ENCODE data around the gene FOXE3. TPM values are rescaled to one million over a fixed set of nuclear protein-coding genes. Genes with fewer than 3 reads are reported as not detected.

Gene FOXE3
- polyA plus RNA-seq, 4 donors = 0.12 to 1.1 (median 0.14) TPM

GRCh38 chr1:47433477-47434050, 17.5 kb downstream of the FOXE3 start:
- no peak for DNase-seq (ENCODE audit: low read depth in 4 of 4, low spot score in 3 of 4)

GRCh38 chr1:47434051-47434842, 18.2 kb downstream of the FOXE3 start:
- DNase-seq (ENCODE audit: low read depth in 4 of 4, low spot score in 3 of 4) = no peak

DNA sequence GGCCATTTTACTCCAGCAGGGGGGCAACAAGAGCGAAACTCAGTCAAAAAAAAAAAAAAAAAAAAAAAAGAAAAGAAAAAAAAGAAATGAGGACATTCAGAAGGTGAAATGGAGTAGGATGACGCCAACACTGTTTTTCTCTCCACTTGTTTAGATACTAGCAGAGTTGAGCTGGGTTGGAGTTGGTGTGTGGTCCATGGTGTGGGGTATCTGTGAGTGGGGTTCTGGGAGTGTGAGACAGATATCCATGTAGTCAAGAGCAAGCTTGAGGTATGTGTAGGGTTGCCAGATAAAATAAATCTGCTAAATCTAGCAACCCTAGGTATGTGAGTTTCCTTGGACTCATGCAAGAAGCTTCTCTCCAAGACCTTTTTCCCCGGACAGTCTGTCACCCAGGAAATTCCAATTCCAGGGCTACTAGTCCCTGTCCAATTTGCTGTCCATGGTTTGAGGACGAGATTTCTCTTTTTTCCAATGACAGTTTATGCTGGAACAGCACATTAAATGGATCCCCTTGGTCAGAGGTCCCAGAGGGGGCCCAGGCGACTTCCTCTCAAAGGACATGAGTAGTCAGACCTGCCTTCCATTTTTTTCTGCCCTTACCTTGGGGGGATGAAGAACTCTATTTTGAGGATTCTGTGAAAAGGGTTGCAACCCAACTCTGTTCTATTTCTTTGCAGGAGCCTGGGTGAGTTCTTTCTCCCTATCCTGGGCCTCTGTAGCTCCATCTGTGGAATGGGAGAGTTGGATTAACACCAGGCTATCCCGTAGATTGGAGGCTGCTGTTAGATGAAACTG, 19.6 kb downstream of the FOXE3 start:
- no peak for DNase-seq (ENCODE audit: low read depth in 4 of 4, low spot score in 3 of 4)

DNA sequence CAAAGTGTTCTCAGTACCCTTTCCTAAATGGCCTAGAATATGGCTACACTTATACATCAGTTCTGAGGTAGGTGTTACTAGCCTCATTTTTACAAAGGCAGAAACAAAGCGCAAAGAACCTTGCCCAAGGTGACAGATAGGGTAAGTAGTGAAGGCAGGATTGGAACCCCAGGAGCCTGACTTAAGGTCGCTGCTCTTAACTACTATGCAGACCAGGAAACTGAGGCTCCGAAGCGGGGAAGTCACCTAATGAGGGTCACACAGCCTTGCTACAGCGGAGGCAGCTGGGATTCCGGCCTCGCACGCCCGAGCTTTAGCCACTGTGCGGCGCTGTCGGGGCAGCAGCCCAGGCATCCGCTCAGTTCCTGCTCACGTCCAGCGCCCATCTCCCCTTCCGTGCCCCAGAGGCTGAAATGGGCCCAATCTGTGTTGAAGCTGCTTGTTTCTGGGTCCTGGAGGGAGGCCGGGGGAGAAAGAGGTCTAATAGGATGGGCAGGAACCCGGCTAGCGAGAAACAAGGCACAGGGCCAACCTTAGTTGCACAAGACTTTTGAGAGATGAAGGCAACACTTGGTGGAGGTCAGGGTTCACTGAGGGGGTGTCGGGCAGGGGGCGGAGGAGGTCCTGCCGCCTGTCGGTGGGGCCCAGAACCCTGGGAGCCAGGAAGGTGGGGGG, 20.4 kb downstream of the FOXE3 start:
- no peak for DNase-seq (ENCODE audit: low read depth in 4 of 4, low spot score in 3 of 4)

DNA sequence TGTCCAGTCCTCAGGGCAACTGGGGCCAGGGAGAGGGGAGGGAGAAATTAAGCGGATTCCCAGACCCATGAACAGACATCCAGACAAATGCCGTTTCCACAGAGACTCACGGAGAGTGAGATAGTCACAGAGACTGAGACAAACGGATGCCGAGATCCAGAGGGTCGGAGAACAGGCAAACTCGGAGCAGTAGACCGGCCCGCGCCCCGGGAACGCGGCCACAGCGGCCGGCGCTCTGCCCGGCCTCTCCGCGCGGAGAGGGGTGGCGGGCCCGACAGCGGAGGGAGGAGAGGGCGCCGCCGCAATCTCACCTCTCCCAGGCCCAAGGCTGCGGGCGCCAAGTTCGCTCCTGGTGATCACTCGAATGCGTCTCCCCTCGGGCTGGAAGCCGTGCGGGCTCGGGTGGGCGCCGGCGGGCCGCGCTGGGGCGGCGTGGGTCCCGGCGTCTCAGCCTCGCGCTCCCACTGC, 20.9 kb downstream of the FOXE3 start:
- no peak for DNase-seq (ENCODE audit: low read depth in 4 of 4, low spot score in 3 of 4)

DNA sequence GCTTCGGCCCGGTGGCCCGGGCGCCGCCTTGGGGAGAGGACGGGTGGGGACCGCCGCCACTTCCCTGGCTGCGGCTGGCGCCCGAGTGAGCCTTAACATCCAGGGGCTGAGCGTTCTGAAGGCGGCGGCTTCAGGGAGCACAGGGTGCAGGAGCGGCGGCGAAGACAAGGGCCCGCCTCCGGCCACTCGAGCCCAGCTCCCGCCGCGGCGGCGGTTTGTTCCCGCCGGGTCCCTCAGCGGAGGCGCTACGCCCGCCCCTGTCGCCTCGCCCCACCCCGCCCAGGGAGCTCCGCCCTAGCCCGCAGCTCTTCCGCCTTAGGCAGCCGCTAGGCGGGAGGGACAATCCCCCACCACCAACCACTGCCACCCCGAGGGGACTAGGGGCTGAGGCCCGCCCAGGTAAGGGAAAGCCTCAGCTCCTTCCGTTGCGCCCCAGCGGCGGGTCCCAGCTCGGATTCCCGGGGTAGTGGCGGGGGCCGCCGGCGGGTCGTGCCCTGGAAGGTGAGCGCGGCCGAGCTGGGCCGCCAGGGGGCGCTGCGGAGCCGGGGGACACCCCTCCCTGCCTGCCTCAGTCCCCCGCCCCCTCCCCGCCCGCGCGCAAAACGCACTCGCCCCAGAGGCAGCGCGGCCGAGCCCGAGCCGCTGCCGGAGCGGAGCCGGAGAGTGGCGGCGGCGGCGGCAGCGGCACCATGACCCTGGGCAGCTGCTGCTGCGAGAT, 21.5 kb downstream of the FOXE3 start, which contains the start of gene FOXD2:
TSS of gene FOXD2 (plus strand) at position 598 of the 718 bp plus-strand sequence. CDS start at position 690, 92 bp downstream.
- DNase-seq (ENCODE audit: low read depth in 4 of 4, low spot score in 3 of 4) = peak in 3 of 4 donors; percentile 78 to 81 (median 81)

DNA sequence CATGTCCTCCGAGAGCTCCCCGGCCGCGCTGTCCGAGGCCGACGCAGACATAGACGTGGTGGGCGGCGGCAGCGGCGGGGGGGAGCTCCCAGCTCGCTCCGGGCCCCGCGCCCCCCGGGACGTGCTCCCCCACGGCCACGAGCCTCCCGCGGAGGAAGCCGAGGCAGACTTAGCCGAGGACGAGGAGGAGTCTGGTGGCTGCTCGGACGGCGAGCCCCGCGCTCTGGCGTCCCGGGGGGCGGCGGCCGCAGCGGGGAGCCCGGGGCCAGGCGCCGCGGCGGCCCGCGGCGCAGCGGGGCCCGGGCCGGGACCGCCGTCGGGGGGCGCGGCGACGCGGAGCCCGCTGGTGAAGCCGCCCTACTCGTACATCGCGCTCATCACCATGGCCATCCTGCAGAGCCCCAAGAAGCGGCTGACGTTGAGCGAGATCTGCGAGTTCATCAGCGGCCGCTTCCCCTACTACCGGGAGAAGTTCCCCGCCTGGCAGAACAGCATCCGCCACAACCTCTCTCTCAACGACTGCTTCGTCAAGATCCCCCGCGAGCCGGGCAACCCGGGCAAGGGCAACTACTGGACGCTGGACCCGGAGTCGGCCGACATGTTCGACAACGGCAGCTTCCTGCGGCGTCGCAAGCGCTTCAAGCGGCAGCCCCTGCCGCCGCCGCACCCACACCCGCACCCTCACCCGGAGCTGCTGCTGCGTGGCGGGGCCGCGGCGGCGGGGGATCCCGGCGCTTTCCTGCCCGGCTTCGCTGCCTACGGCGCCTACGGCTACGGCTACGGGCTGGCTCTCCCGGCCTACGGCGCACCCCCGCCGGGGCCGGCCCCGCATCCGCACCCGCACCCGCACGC, 22.3 kb downstream of the FOXE3 start:
- DNase-seq (ENCODE audit: low read depth in 4 of 4, low spot score in 3 of 4) = no peak

DNA sequence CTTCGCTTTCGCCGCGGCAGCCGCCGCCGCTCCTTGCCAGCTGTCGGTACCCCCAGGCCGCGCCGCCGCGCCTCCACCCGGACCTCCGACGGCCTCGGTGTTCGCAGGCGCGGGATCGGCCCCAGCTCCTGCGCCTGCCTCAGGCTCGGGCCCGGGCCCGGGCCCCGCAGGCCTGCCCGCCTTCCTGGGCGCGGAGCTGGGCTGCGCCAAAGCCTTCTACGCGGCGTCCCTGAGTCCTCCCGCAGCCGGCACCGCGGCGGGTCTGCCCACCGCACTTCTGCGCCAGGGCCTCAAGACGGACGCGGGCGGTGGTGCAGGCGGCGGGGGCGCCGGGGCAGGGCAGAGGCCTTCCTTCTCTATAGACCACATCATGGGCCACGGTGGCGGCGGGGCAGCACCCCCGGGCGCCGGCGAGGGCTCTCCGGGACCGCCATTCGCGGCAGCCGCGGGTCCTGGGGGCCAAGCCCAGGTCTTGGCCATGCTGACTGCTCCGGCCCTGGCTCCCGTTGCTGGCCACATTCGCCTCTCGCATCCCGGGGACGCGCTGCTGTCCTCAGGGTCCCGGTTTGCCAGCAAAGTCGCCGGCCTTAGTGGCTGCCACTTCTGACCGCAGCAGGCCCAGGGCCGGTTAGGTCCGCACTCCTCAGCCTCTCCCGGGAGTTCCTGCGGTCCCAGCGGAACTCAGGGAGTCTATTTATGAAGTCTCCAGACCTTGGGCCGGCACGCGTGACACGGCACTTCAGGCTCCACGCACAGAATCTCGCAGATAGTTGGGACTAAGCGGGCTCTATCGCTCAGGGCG, 23.1 kb downstream of the FOXE3 start:
- no peak for DNase-seq (ENCODE audit: low read depth in 4 of 4, low spot score in 3 of 4)

DNA sequence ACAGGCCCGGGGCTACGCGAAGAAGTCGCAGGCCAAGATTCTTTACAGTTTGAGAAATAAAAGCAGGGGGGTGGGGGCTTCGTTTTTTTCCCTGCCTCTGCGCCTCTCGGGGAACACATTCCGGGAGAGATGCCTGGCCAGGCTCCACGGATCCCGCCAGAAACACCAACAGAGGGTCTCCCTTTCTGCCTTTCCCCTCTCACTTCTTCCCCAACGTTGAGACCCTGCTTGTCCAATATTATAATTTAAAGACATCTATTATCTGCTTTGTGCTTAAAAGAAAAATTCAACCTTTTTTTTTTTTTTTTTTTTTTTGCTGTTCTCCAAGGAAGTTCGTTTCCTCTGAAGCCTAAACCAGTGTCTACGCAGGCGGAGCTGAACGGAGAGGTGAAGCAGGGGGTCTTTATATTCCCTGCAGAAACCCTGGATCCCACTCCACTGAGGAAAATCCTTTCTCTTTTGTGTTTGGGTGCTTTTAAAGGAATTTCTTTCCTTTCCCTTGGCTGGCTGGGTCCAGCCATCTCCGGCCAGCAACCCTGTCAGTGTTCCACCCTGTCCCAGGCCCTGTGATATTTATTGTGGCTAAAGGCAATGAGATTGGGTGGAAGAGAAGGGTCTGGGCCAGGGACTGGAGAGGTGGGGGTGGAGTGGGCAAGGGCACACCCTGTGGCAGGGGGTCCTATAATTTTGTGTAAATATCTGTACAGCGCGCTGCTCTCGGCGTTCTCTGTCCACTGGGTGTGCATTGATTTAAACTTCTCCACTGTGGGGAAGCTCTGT, 23.9 kb downstream of the FOXE3 start:
- DNase-seq (ENCODE audit: low read depth in 4 of 4, low spot score in 3 of 4) = no peak

- no peak for DNase-seq (ENCODE audit: low read depth in 4 of 4, low spot score in 3 of 4)
Observed at GRCh38 chr1:47440599-47441081, 24.6 kb downstream of the FOXE3 start.

GRCh38 chr1:47441450-47442106, 25.5 kb downstream of the FOXE3 start:
- DNase-seq (ENCODE audit: low read depth in 4 of 4, low spot score in 3 of 4) = no peak

DNA sequence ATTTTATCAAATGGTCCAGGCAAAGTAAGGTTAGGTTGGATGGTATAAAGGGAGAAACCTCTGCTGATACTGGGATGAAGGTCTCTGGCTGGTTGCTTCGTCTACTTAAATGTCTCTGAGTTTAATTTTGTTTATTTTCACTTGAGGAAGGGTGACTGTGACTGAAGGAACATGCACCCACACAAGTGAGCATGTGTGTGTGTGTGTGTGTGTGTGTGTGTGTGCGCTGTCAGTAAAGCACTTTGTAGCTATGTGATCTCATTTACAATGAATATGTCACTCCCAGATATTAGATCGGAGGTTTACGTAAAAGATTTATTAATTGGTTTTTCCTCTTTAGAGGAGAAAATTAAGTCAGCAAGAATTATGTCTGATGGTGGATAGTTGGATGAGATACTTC, 26.1 kb downstream of the FOXE3 start:
- no peak for DNase-seq (ENCODE audit: low read depth in 4 of 4, low spot score in 3 of 4)

DNA sequence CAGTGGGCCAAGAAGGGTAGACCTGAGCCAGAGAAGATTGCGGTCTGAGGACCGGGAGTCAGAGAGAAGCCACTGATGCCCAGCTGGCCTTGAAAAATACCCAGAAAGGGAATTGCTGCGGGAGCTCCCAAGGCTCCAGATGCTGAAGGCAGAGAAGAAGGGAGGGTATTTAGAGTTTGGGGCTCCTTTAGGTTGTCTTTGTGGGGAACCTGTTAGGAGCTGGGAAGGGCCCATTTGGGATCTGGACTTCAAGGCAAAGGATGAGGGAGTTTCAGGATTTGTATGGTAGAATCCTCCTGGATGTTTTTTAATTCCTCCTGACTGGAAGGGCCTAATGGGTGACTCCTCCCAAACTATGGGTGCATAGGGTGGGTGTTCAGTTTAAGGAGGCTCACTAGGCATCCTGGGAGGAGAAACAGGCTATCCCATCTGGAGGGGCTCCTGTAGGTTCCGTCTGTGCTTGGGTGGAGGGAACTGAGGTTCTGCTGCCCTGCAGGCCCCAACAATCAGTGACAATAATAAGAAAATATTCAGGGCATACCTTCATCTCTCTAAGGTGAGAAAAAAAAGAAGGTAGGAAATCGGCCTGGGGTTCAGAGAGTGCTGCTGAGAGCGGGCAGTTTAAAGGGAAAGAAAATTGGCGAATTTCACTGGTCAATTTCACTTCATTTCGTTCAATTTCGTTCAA, 26.9 kb downstream of the FOXE3 start:
- no peak for DNase-seq (ENCODE audit: low read depth in 4 of 4, low spot score in 3 of 4)

GRCh38 chr1:47443530-47444296, 27.6 kb downstream of the FOXE3 start:
- no peak for DNase-seq (ENCODE audit: low read depth in 4 of 4, low spot score in 3 of 4)

DNA sequence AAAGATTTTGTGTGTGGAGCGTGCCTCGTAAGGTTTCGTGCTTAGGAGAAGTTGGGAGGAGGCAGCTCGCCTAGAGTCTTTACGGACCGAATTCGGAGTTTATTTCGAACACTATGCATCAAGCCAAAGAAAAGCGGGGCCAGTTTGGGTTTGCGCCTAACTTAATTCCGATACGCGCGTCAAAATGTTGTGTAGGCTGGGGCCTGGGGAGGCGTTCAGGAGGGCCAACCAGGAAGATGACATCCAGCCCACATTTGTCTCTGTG, 28.1 kb downstream of the FOXE3 start:
- DNase-seq (ENCODE audit: low read depth in 4 of 4, low spot score in 3 of 4) = no peak
